ENCODE results near the gene CFAP77.

GRCh38 chr9:132407196-132407595, 2.8 kb upstream of the CFAP77 start:
- TF ChIP-seq CTCF (IDR thresholded peaks at IDR 0.05) (no peak), ZFX (IDR thresholded peaks at IDR 0.05; ENCODE audit: borderline replicate concordance) (no peak)

All from 22Rv1 (cell line).